Measurements from ENCODE around the gene GPR101. TPM values are rescaled to one million over a fixed set of nuclear protein-coding genes. Genes with fewer than 3 reads are reported as not detected.

The GPR101 gene
- total RNA-seq, 1 experiment from 2014 or later = not detected

- no peak for TF ChIP-seq CTCF (conservative IDR thresholded peaks at IDR 0.05)
- TF ChIP-seq EZH2 (IDR thresholded peaks at IDR 0.05; ENCODE audit: low read depth) = no peak
- Histone ChIP-seq H3K36me3 (ENCODE audit: low read depth) (no peaks in the 10 kb centered on the region), H3K9me2 (ENCODE audit: insufficient read depth) (no peaks in the 10 kb centered on the region; the same call in 1 of the 2 replicates), H4K20me1 (ENCODE audit: insufficient read depth) (no peaks in the 10 kb centered on the region), H3F3A (ENCODE audit: insufficient read depth, low read depth) (no peaks in the 10 kb centered on the region), H3K79me2 (ENCODE audit: low read depth) (no peaks in the 10 kb centered on the region), H3K9me3 (ENCODE audit: insufficient read depth, low read depth) (no peaks in the 10 kb centered on the region), H3K4me2 (no peak overlapping the region), H3K27me3 (ENCODE audit: insufficient read depth, low read depth) (peaks cover 42% of the 10 kb centered on the region), H3K4me1 (replicated peaks; ENCODE audit: insufficient read depth) (no peaks in the 10 kb centered on the region), H3K4me3 (no peak overlapping the region), H2AFZ (no peak overlapping the region), H3K27ac (no peak overlapping the region)
- no TSS peak for BruUV-seq (replicated peaks)
- intact Hi-C loops (cut with micrococcal nuclease; ENCODE audit: unreplicated experiment) = no loop called here
- ChIA-PET CTCF (no interaction called here), POLR2A (ENCODE audit: unreplicated experiment) (no interaction called here)
- DNase-seq = no peak
Measured at GRCh38 chrX:137040113-137040794, 6.5 kb upstream of the GPR101 start.

- no peak overlapping the region for H3K4me3 ChIP-seq
- no peak overlapping the region for H3K4me2 ChIP-seq
- intact Hi-C loops (cut with micrococcal nuclease; ENCODE audit: unreplicated experiment) = no loop called here
- peaks cover 52% of the 10 kb centered on the region for H3K27me3 ChIP-seq (ENCODE audit: insufficient read depth, low read depth)
- H3K4me1 ChIP-seq (replicated peaks; ENCODE audit: insufficient read depth) = no peaks in the 10 kb centered on the region
- no peak for TF ChIP-seq CTCF (conservative IDR thresholded peaks at IDR 0.05)
- TF ChIP-seq EZH2 (IDR thresholded peaks at IDR 0.05; ENCODE audit: low read depth) = no peak
- no peaks in the 10 kb centered on the region for H3K36me3 ChIP-seq (ENCODE audit: low read depth)
- no TSS peak for BruUV-seq (replicated peaks)
- CTCF ChIA-PET = no interaction called here
- H3K27ac ChIP-seq = no peak overlapping the region
- no peak overlapping the region for H2AFZ ChIP-seq
- POLR2A ChIA-PET (ENCODE audit: unreplicated experiment) = no interaction called here
- DNase-seq = no peak
- no peaks in the 10 kb centered on the region for H3K9me2 ChIP-seq (ENCODE audit: insufficient read depth)
- no peaks in the 10 kb centered on the region for H3K9me3 ChIP-seq (ENCODE audit: insufficient read depth, low read depth)
- no peaks in the 10 kb centered on the region for H4K20me1 ChIP-seq (ENCODE audit: insufficient read depth)
- H3F3A ChIP-seq (ENCODE audit: insufficient read depth, low read depth) = no peaks in the 10 kb centered on the region
- no peaks in the 10 kb centered on the region for H3K79me2 ChIP-seq (ENCODE audit: low read depth)
Measured at GRCh38 chrX:137034508-137034872, 695 bp upstream of the GPR101 start.

- ChIA-PET POLR2A (ENCODE audit: unreplicated experiment) (no interaction called here), CTCF (no interaction called here)
- Histone ChIP-seq H3K4me3 (no peak overlapping the region), H3K79me2 (ENCODE audit: low read depth) (no peaks in the 10 kb centered on the region), H4K20me1 (ENCODE audit: insufficient read depth) (no peaks in the 10 kb centered on the region), H3K36me3 (ENCODE audit: low read depth) (no peaks in the 10 kb centered on the region), H3K9me3 (ENCODE audit: insufficient read depth, low read depth) (no peaks in the 10 kb centered on the region), H3K4me1 (replicated peaks; ENCODE audit: insufficient read depth) (no peaks in the 10 kb centered on the region), H3K27ac (no peak overlapping the region), H3K27me3 (ENCODE audit: insufficient read depth, low read depth) (peaks cover 62% of the 10 kb centered on the region), H3K9me2 (ENCODE audit: insufficient read depth) (no peaks in the 10 kb centered on the region), H2AFZ (no peak overlapping the region), H3K4me2 (no peak overlapping the region), H3F3A (ENCODE audit: insufficient read depth, low read depth) (no peaks in the 10 kb centered on the region)
- BruUV-seq (replicated peaks) = no TSS peak
- no peak for DNase-seq
- TF ChIP-seq CTCF (conservative IDR thresholded peaks at IDR 0.05) (no peak), EZH2 (IDR thresholded peaks at IDR 0.05; ENCODE audit: low read depth) (no peak)
- intact Hi-C loops (cut with micrococcal nuclease; ENCODE audit: unreplicated experiment) = no loop called here
Measured at GRCh38 chrX:137032841-137033773, 688 bp downstream of the GPR101 start.
